GM12874 (cell line): ENCODE results near the gene LCN12.

ENCODE experiments used
- TF ChIP-seq, protein P1 (sequence below): IDR thresholded peaks from 2 replicates; pipeline ENCODE4 v1.5.1; 2011; ENCODE audit warnings: low read depth, mild to moderate bottlenecking, control low read depth, low read length, moderate library complexity; ENCODE audit not compliant: insufficient read depth

LCN12 gene

DNA sequence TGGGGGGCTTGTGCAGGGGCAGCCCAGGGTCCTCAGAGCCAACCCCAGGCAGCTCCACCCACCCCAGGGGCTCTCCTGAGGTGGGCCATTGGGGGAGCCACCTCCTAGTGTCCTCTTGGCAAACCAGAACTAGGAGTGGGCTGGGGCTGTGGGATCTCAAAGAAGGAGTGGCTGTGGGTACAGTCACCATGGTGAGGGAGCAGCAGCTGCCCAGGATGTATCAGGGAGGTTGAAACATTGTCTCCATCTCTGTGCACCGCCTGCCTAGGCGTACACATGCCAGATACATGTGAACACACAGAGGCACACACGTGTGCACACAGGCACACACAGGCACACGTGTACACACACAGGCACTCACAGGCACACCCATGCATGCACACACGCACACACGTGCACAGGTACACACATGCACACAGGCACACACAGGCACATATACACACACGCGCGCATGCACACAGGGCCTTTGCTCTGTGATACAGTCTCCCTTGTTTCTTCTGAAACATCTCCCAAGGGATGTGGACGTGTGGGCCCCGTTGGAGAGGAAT is 10.7 kb downstream of the LCN12 start:
- TF ChIP-seq, protein P1, sequence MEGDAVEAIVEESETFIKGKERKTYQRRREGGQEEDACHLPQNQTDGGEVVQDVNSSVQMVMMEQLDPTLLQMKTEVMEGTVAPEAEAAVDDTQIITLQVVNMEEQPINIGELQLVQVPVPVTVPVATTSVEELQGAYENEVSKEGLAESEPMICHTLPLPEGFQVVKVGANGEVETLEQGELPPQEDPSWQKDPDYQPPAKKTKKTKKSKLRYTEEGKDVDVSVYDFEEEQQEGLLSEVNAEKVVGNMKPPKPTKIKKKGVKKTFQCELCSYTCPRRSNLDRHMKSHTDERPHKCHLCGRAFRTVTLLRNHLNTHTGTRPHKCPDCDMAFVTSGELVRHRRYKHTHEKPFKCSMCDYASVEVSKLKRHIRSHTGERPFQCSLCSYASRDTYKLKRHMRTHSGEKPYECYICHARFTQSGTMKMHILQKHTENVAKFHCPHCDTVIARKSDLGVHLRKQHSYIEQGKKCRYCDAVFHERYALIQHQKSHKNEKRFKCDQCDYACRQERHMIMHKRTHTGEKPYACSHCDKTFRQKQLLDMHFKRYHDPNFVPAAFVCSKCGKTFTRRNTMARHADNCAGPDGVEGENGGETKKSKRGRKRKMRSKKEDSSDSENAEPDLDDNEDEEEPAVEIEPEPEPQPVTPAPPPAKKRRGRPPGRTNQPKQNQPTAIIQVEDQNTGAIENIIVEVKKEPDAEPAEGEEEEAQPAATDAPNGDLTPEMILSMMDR, result no peak

DNA sequence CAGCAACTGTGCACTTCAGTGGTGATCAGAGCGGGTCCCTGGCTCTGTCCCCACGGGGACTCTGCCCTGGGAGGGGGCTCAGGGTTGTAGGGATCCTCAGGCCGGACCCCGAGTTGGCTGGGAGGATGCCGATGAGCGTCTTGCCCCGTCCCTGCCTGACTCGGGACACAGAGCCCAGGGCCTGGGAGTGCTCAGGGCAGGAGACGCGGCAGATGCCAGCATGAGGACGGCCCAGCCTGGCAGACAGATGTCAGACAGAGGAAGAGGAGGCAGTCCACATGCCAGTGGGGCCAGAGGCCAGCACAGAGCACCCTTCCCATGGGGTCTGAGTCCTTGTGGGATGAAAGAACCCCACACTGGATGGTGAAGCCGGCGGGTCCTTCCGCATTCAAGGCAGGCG is 11.3 kb downstream of the LCN12 start:
- TF ChIP-seq, protein P1, result no peak

DNA sequence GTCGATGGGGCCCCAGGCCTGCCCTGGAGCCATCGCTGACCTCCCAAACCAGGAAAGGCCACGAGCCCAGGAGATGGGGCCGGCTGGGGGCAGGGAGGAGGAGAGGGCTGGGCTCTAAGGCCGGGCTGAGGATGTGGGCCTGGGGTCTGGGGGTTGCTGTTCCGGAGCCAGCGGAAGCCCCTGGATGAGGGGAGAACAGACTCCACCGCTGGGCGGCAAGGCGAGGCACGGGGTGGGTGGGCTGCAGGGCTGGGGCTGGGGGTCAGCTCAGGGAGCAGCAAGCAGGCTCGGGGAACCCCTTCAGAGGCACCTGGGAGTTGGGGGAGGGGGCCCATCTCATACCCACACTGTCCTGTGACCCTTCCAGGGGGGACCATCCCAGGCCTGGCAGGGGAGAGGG is 11.7 kb downstream of the LCN12 start:
- TF ChIP-seq, protein P1, result no peak

DNA sequence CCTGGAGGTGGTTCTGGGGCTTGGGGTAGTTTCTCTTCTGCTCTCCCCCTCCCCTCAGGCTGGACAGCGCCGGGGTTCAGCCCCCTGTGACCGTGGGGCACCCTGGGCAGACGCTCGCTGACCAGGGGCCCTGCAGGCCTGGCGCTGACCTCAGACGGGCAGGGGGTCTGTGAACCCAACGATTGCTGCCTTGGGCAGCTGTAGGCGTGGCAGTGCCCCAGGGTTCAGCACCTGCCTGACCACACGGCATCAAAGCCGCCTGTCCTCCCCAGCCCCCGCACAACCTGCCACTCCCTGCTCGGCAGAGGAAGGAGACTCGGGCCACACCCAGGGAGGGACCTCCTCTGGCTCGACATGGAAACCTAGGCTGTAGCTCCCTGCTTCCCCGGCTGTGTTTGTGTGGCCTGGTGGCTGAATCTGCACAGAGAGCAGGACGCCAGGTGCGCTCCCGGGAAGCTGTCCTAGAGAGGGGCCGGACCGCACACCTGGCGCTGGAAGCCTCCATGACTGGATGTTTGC is 12.2 kb downstream of the LCN12 start:
- TF ChIP-seq, protein P1, result no peak

DNA sequence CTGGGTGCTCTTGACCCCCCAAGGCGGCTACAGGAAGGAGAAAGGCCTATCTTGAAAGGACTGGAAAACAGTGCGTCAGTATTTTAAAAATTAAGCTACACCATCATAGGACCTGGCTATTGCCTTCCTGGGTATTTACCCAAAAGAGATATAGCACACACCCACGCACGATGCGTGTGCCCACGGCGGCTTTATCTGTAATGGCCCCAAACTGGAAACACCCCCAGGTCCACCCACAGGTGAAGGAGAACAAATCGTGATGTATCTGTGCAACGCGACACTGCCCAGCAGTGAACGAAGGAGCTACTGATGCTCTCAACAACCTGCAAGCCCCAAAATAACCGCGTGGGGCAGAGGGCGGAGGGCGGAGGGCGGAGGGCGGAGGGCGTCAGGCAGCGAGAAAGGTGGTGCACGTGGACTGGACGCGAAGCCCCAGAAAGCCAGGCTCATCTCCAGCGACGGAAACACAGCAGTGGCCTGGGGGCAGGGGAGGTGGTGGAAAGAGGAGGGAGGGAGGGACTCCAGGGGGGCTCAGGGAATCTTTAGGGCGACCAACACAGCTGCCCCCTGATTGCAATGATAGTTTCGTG is 12.9 kb downstream of the LCN12 start:
- TF ChIP-seq, protein P1, result no peak

DNA sequence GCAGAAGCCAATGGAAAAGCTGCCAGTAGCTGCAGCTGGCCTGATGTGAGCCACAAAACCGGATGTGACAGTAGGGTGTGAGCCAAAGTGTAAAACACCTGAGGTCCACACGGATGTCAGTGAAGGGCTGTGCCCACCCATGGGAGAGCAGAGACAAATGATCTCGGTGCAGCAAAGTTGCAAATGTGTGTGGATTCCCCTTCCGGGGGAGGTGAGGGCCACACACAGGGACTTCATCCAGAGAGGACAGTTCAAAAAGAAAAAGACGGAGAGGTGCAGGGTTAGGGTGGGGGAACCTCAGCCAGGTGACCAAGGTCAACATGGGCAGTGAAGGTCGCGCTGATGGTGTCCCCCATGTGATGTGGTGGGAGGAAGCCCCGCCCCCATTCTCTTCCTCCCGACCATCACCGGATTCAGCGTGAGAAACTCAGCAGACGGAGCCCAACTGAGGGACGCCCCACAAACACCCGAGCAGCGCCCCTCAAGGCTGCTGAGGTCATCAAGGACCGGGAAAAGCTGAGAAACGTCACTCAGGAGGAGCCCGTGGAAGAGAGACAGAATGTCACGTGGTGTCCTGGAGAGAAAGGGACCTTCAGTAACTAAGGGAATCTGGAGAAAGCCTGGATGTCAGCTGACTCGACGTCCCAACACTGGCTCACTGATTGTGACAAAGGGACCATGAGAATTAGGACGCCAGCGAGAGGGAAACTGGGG is 13.9 kb downstream of the LCN12 start:
- TF ChIP-seq, protein P1, result no peak

DNA sequence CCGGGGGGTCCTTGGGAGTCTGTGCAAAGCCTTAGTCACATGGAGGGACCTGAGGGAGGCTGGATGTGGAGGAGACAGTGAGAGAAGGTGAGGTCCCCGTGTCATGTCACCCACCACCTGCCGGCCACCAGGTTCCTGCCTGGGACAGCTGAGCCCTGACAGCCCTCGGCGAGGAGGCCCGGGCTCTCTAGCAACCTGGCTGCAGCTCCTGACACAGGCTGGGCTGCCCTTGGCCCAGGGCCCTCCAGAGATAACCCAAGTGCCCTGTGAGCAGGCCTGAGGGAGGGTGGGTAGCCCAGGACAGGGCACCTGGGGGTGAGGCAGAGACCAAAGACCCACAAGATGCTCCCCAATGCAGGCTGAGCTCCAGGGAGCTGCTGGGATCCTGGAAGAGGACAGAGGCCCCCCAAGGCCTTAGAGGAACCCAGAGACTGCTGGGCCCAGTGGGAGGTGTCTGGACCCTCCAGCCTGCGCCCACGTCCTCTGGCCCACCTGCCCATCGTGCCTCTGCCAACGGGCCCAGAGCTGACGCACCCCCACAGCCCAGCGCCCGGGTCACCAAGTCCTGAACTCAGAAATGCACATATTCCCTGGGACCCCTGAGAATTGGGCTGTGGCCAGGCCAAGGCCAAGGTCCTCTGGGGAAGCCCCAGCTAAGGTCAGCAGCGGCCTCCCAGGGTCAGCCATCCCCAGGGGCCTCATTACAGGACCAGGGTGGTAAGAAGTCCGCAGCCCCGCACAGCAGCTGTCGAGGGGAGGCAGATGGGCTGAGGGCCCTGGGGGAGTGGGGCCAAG is 16.5 kb downstream of the LCN12 start:
- TF ChIP-seq, protein P1, result no peak
